ENCODE results near the gene CDH6.

CDH6 gene

DNA sequence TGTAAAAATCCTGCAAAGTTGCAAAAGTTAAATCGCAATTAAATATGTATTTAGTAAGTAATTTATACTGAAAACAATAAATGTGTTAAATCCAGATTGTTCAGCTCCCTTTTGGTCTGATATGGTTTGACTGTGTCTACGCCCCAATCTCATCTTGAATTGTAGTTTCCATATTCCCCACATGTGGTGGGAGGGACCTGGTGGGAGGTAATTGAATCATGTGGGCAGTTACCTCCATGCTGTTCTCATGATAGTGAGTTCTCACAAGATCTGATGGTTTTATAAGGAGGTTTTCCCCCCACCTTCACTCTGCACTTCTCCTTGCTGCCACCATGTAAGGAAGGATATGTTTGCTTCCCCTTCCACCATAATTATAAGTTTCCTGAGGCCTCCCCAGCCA, 140.0 kb downstream of the CDH6 start:
- no peak for DNase-seq

DNA sequence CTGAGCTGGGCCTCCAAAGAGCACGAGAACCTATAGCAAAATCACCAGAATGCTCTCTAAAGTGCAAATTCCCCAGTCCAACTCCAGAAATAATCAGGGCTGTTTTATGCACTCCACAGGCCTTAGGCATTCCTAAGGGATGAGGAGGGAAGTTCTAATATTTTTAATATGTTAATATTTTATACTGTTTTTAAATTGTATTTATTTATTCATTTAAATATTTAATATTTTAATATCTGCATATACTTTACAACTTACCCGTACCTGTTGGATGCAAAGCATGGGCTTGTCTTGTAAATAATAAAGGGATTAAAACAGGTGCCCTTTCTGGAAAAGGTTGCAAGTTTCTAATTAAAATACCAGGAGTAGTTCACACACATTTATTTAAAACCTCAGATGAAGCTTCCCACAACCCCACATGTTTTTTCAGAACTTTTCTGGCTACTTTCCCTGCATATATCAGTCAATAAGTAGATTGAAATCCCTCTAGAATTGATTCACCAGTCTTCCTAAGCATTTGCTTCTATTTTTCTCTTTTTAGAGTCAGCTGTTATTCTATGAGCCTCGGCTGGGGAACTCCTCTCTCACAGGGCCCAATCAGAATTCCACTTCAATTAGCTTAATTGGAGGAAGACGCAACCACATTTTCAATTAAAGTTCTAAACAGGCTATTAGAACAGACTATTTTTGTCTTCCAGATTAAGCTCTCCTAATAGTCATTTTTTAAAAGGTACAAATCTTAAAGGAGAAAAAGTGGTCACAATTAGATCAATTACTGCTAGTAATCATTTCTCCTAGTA, 140.8 kb downstream of the CDH6 start:
- no peak for DNase-seq

DNA sequence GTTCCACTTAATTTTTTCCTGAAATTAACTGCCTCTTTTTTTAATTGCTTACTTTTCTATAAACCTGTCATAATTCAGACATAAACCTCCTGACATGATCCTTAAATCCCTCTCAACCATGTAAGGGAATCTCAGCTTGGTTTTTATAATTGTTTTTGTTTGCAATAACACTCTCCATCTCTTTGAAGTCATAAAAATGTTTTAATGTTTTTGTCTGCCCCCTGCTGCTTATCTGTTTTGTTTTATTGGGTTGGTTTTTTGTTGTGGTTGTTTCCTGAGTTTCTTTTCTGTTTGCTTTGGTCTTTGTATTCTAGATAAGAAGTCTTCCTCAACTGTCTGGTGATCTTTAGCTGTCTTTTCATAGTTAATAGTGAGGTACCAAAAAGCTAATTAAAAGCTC, 142.0 kb downstream of the CDH6 start:
- DNase-seq = no peak

DNA sequence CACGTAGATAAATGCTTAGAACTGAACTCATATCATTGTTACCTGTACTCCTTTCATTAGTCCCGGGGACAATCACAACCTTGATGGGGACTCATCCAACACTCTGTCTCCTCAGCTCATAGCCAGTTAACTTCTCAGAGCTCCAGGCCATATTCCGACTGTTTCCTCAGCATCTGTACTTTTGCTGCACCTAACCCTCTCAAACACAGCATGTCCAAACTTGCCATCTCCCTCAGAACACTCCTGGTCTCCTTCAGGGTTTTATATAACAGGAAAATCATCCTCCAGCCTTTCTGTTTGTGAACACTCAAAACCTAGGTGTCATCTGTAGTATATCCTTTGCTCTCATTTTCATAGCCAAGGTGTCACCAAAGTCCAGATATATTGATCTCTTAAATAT, 150.5 kb downstream of the CDH6 start:
- no peak for DNase-seq

DNA sequence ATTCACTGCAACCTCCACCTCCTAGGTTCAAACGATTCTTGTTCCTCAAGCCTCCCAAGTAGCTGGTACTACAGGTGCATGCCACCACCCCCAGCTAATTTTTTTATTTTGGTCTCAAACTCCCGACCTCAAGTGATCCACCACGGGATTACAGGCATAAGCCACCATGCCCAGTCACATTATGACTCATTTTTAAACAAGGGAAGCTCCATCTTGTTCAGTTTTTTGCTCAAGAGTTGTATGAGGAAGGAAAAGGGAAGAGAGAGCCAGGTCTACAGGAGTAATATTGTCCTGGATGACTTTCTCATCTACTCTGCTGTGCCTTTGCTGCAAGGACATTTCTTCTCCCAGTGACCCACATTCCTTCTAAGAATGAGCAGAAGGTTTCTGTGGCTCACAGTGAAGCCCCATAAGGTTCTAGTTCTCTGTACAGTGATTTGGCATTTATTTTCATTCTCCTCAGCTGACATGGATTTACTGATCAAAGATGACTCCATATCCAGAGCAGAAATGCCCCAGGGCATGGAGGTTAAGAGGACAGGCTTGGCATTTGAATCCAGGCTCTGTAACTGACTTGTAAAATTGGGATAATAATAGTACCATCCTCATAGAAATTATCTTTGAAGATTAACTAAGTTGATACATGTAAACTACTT, 153.5 kb downstream of the CDH6 start:
- DNase-seq = peak; percentile 49

DNA sequence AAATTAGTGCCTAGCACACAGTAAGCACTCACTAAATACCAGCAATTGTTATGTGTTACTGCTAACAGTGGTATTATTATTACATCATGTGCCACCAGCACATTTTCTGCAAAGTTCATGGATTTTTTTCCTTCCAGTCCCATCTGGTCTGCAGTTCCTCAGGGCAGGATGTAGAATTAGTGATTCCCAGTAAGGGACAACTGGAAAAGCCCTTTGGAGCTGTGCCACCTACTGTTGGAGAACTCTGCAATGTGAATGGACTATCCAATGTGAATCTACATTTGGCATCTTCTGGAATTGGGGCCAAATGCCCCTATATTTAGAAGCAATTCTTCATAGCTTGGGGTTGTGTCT, 154.0 kb downstream of the CDH6 start:
- DNase-seq = no peak

DNA sequence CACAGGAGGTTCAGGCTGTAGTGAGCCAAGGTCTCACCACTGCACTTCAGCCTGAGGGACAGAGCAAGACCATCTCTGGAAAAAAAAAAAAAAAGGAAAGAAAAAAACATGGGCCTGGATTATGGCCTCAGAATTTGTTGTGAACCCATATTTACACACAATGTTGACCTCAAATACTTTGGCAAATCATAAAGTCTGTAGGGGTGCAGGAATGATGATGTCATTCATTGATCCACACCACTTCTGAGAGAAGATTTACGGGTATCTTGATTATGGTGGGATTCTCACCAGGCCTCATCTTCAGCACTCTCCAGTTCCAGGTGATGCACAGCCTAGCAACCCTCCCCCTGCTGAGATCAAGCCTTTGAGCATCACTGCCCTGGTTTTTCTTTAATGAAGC, 156.9 kb downstream of the CDH6 start:
- no peak for DNase-seq

DNA sequence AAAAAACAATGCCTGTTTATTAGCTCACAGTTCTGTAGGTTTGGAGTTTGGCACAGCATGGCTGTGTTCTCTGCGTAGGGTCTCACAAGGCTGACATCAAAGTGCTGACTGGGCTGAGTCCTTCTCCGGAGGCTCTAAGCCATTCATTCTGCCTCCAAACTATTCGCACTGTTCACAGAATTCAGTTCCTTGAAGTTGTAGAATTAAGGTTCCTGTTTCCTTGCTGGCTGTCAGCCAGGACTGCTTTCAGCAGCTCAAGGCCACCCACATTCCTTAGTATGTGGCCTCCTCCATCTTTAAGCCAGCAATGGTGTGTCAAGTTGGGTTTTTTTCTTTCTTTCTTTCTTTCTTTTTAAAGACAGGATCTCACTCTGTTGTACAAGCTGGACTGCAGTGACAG, 161.9 kb downstream of the CDH6 start:
- DNase-seq = no peak

DNA sequence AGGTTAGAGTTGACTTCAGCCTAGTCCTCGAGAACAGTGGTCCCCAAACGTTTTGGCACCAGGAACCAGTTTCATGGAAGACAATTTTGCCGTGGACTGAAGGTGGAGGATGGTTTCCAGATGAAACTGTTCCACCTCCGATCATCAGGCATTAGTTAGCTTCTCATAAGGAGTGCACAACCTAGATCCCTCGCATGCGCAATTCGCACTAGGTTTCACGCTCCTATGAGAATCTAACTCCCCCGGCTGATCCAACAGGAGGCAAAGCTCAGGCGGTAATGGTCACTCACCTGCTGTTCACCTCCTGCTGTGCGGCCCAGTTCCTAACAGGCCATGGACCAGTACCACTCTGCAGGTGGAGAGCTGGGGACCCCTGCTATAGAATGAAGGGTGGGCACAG, 163.6 kb downstream of the CDH6 start:
- no peak for DNase-seq

DNA sequence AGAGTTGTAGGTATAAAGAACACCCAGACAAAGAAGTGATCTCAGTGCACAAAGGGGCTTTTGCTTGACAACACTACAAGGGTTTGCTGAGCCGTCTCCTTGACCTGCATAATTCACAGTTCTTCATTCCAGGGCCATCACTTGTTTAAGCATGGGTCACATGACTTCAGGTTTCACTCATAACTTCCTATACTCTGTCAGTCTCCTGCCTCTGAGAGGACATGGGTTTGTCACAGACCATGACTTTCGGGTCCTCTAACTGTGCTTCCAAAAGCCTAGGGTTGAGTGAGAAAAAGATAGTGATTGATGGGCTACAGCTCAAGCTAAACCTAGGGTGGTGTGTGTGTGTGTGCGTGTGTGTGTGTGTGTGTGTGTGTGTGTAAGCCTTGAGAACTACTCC, 166.4 kb downstream of the CDH6 start:
- DNase-seq = no peak

DNA sequence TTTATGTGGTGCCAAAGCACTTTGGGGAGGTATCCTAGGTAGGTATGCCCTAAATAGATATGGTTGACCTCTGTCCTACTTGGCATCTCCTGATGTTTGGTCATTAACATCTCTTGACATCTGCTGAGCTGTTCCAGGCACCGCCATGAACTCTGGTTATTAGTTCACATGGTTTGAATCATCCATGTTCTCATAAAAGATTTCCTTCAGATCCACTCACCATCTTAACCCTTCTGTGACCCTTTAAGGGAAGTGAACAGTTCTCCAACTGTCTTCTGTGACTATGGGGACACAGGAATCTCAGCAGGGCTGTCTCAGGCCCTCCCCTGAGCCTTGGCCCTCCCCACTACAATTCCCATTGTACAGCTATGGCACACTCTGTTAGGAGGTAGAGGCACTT, 167.7 kb downstream of the CDH6 start:
- DNase-seq = peak; percentile 87

DNA sequence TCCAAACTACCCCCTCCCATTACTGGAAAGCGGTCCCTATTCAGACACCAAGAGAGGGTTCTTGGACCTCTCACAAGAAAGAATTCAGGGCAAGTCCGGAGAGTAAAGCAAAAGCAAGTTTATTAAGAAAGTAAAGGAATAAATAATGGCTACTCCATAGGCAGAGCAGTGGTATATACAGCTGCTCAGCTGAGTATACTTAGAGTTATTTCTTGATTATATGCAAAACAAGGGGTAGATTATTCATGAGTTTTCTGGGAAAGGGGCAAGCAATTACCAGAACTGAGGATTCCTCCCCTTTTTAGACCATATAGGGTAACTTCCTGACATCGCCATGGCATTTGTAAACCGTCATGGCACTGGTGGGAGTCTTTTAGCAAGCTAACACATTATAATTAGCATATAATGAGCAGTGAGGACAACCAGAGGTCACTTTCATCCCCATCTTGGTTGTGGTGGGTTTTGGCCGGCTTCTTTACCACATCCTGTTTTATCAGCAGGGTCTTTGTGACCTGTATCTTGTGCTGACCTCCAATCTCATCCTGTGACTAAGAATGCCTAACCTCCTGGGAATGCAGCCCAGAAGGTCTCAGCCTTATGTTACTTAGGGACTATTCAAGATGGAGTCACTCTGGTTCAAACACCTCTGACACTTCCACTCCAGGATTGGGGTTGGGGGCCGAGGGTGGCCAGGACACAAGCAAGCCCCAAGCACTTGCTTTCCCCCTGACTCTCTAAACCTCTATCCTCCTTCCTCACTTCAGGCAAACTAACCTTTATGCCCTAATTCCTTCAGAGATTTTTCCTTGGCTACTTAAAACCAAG, 168.4 kb downstream of the CDH6 start:
- peak; percentile 51 for DNase-seq

DNA sequence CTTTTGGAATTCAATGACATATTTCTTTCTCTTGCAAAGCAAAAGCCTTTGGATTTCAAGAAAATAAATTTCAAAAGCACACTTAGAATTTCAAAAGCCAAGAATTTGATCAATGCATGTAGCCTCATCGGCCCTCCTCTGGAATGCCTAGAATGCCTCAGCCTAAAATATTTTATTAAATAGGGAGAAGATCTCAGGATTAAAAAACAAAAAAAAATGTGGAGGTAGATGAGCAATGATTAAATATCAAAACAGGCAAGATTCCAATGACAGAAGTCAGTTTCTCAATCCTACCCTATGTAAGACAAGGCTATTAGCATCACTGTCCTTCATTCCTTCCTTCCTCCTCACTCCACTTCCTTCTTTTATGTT, 169.0 kb downstream of the CDH6 start:
- peak; percentile 79 for DNase-seq

DNA sequence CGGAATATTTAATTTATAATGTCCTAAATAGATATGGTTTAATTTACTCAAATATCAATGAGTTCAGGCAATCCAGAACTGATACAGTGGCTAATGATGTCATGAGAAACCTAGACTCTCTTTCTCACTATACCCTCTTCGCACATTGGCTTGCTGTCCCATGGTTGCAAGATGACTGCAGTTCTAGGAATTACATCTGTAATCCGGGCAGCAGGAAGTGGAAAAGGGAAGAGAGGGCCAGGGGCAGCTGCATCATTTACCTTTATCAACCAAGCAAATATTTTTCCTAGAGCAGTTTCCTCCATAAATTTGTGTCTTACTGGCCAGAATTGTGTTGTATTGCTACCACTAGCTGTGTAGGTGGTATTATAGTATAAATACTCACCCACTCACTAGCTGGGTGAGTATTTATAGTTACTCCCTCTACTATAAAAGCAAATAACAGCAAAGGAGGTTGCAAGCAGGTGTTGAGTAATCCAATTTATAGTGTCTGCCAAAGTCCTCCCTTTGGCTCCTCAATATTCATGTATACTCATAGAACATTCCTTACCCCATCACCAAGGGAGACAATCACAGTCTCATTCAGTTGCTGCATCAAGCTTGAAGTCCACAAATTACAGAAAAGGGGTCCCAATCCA, 169.6 kb downstream of the CDH6 start:
- peak; percentile 82 for DNase-seq

DNA sequence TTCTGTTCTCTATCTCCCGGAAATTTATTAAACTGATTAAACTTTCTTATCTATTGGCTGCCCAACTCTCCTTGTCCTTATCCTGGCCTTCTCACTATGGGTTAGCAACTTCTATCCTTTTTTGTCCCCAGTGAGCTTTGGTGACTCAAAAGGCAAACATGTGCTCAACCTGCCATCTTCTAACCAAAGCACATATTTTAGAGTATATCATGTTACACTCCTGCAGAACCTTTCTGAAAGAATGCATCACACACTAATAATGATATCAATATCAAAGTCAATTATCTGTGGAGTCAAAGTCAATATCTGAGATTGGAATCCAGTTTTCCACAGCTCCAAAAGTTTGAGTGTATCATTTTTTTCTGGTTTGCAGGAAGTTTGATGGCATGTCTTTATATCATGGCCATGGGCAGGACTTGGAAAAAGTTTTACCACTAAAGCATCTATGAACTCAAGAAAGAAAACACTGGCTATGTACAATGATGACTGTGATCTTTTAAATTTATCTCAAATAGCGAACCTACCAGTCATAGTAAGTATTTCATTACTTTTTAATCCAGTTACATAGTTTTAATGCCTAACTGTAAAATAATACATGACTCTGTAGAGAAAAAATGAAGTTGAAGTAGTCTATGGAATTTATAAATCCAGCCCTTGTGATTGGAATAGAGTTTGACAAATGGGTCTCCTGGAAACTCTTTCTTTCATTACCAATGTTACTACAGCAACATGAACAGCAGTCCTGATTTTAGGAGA, 171.6 kb downstream of the CDH6 start:
- peak; percentile 96 for DNase-seq

DNA sequence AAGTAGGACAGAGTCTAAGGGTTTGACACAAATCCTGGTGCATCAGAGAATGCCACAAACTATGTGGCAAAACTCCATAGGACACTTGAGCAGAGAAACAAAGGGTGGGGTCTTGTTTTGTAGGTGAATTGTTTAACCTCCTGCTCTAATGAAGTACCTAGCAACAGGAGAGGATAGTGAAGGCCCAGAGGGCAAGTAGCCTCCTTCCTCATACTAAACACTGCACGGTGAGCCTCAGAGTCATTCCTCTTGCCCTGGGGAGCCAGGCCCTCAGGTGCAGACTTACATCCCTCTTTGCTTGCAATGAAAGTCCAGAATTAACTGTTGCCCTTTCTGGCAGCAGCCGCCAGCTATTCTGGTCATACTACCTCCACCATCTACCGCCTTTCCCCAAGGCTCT, 172.3 kb downstream of the CDH6 start:
- no peak for DNase-seq

DNA sequence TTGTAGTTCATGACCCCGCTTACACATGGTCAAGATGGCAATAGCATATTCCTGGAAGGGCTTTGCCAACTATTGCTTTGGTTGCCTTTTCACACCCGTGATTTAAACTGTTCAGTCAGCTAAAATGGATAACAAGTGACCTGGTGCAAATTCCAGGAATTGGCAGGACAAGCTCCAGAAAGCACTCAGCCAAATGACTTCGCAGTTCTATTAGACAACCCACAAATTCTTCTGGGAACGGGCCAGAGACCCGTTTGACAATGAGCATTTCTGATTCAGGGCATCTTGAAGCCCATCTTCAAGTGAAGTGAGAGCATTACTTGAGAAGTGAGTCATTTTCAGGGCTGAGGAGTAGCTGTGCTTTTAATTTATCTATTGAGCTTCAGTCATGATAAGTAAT, 173.5 kb downstream of the CDH6 start:
- DNase-seq = peak; percentile 16

DNA sequence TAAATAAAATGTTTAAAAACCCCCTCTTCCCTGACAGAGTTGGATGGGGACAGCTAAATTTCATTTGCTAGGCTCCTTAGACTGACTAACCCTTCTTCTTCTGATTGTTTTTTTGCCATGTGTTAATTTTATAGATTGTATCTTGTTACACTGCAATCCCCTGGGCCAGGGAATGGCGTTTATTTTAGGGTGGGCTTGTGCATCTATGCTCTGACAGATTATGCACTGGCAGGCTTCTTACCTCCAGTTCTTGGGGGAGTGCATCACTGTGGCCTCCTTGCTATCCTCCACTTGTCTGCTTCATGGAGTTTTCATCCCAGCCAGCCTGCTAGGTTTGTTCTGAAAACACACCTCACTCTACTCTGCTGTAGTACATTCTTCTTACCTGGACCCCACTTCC, 178.6 kb downstream of the CDH6 start:
- no peak for DNase-seq

DNA sequence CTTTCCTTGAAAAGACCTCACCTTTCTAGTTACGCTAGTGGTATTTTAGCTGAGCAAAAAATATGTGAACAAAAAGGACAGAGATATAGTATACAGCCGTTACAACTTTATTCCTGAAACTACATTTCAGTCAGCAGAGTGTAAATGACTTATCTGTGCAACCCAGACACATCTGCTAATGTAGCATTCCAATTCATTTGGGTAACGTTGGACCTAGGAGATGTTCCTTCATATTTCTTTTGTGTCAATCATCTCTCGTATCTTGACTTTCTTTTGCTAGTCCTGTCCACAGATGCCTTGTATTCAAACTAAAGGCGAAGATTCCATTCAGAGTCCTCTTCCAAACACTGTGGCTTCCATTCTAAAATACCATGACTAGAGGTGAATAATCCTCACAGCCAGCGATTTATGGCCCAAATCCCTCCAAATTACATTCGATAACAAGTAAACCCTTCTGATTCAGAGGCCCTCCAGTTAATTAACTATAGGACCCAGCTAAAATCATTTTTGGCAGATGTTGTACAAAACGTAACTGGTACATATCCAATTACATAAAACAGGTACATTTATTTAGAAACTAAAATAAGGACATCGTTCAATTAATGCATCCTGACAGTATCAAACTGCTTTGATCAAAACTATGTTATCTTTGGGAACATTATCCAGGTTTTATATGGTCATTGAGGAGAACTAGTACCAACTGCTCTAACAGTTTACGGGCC, 182.7 kb downstream of the CDH6 start:
- no peak for DNase-seq

DNA sequence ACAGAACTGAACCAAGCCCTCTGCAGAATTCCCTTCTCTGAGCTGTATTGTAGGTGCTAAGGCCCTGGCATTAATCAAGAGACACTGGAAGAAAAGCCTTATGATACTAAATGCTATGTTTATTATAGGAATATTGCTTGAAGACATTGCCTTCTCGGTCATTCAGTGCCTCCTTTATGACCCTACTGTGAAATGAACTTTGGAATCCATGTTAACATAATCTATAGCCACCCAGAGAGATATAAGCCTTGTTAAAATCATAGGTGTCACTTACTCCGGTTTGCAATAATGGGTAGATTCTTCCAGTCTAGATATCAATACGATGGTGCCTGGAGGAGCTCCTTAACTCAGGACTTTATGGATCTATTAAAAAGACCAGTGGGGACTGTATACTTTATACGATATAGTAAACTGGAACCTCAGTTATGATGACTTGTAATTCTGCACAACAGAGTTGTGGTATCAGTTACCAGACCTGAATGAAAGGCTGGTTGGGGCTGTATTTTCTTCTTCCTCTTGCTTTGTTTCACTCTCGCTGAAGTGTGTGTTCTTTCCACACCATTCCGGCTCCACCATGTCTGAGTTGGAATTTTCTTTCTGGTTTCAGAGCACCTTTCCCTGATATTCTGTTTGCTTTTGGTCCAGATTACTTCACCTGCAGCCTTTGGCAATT, 183.9 kb downstream of the CDH6 start:
- no peak for DNase-seq

DNA sequence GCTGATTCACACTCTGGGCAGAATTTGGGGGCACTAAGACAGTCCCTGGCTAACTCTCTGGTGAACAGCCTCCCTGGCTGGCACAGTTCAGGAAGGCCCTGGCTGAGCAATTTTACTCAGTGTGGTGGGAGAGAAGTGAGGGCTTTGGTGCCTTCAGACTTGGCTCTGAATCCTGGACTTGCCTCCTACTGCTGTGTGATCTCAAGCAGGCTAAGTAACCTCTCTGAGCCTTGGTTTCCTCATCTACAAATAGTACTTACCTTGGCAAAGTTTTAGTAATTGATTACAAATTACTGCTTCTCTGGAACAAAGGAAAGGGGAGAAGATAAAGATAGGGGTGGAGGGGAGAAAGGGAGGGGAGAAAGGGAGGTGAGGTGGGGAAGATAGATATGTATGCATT, 184.7 kb downstream of the CDH6 start:
- no peak for DNase-seq

Data from HCEC 1CT (cell line).